ENCODE data around the gene MEPCE. TPM values are rescaled to one million over a fixed set of nuclear protein-coding genes. Genes with fewer than 3 reads are reported as not detected.
"Not testable (repeated sequence)": the region's sequence is repeated elsewhere in the genome, so short reads cannot be mapped to it uniquely, and the experiment has no call there.

MEPCE gene, protein sequence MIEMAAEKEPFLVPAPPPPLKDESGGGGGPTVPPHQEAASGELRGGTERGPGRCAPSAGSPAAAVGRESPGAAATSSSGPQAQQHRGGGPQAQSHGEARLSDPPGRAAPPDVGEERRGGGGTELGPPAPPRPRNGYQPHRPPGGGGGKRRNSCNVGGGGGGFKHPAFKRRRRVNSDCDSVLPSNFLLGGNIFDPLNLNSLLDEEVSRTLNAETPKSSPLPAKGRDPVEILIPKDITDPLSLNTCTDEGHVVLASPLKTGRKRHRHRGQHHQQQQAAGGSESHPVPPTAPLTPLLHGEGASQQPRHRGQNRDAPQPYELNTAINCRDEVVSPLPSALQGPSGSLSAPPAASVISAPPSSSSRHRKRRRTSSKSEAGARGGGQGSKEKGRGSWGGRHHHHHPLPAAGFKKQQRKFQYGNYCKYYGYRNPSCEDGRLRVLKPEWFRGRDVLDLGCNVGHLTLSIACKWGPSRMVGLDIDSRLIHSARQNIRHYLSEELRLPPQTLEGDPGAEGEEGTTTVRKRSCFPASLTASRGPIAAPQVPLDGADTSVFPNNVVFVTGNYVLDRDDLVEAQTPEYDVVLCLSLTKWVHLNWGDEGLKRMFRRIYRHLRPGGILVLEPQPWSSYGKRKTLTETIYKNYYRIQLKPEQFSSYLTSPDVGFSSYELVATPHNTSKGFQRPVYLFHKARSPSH
- total RNA-seq = 10 to 100 TPM; 29.4 to 60.6 (median 44.7) TPM
- 10 to 100 TPM; 30.0 to 48.9 TPM for polyA plus RNA-seq
- long read RNA-seq, donor 1, transcript MEPCE-201 (4 exons, 3,030 nt) = major isoform, 30 of 39 reads
- long read RNA-seq, donor 1, partial matches to known transcripts = 2 of 39 reads
- long read RNA-seq, donor 1, other reads (novel, unspliced or antisense) = 7 of 39 reads
- long read RNA-seq, donor 2, transcript MEPCE-201 (4 exons, 3,030 nt) = major isoform, 5 of 12 reads
- long read RNA-seq, donor 2, partial matches to known transcripts = 7 of 12 reads
- long read RNA-seq, donor 2, other reads (novel, unspliced or antisense) = 0 of 12 reads
- long read RNA-seq, donor 3, transcript MEPCE-201 (4 exons, 3,030 nt) = major isoform, 59 of 70 reads
- long read RNA-seq, donor 3, partial matches to known transcripts = 3 of 70 reads
- long read RNA-seq, donor 3, other reads (novel, unspliced or antisense) = 8 of 70 reads

DNA sequence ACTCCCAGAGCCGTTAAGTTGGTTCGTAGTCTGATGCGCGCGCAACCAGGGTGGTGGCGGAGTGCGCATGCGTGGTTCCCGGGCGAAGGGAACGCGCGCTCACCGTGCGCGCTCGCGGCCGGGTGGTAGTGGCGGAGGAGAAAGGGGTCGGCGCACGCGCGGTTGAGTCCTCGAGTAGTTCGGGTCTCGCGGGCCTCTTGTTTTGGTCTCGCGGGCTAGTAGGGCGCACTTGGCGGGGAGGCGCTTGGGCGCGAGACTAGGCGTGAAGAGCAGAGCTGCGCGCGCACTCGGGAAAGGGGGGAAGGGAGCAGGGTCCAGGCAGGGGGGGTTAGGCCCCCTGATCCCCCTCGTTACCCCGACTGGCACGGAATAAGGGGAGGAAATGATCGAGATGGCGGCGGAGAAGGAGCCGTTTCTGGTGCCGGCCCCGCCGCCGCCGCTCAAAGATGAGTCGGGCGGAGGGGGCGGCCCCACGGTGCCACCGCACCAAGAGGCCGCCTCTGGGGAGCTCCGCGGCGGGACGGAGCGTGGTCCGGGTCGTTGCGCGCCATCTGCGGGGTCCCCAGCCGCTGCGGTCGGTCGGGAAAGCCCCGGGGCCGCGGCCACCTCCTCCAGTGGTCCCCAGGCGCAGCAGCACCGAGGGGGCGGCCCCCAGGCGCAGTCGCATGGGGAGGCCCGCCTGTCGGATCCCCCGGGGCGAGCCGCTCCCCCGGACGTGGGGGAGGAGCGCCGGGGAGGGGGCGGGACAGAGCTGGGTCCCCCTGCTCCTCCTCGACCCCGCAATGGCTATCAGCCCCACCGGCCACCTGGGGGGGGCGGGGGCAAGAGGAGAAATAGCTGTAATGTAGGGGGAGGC lies at the start of gene MEPCE:
MEPCE (plus strand) TSS at position 195 of the 856 bp plus-strand sequence; CDS start at position 383, 188 bp downstream.
- WGBS, 3 donors = 1% methylated on average over 37 to 95 of the region's 95 CpGs
- H3K27ac ChIP-seq = peak within 1 kb of the TSS; percentile 98 to 99
- H3K36me3 ChIP-seq = no peaks in the 10 kb centered on the region
- intact Hi-C loops (cut with DNase I) = loop anchor here in 1 of 4 donors (5.0 kb wide), 1 partner anchor 278 kb away; no protein-coding TSS in a partner anchor
- H3K27me3 ChIP-seq = no peaks in the 10 kb centered on the region
- peak; percentile 98 to 100 (median 98) for DNase-seq
- TF ChIP-seq, protein P1, sequence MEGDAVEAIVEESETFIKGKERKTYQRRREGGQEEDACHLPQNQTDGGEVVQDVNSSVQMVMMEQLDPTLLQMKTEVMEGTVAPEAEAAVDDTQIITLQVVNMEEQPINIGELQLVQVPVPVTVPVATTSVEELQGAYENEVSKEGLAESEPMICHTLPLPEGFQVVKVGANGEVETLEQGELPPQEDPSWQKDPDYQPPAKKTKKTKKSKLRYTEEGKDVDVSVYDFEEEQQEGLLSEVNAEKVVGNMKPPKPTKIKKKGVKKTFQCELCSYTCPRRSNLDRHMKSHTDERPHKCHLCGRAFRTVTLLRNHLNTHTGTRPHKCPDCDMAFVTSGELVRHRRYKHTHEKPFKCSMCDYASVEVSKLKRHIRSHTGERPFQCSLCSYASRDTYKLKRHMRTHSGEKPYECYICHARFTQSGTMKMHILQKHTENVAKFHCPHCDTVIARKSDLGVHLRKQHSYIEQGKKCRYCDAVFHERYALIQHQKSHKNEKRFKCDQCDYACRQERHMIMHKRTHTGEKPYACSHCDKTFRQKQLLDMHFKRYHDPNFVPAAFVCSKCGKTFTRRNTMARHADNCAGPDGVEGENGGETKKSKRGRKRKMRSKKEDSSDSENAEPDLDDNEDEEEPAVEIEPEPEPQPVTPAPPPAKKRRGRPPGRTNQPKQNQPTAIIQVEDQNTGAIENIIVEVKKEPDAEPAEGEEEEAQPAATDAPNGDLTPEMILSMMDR (IDR thresholded peaks at IDR 0.05) = no peak
- TF ChIP-seq EP300 (IDR thresholded peaks at IDR 0.05) (no peak), POLR2A (IDR thresholded peaks at IDR 0.05) (no peak)
- H3K4me3 ChIP-seq = peak within 1 kb of the TSS; percentile 70
- no peaks in the 10 kb centered on the region for H3K9me3 ChIP-seq
- H3K4me1 ChIP-seq (ENCODE audit: insufficient read depth) = peaks cover 14% of the 10 kb centered on the region

DNA sequence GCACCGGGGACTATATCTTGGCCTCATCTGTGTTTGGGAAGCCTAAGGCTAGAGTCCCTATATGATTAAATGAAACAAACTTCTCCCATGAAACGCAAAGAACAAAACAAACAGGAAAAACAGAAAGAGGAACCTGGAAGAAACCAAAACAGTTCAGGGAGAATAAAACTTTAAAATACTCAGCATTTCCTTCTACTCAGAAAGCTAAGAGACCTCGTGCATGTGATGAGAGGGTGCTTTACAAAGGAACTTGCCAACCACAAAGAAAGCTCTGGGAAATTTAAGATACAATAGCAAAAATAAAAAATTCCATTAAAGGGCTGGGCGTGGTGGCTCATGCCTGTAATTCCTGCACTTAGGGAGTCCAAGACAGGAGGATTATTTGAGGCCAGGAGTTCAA lies 49.4 kb upstream of the MEPCE start:
- intact Hi-C loops (cut with DNase I) = no loop called here
- H3K27ac ChIP-seq = no peak overlapping the region
- no peaks in the 10 kb centered on the region for H3K36me3 ChIP-seq
- H3K27me3 ChIP-seq = no peaks in the 10 kb centered on the region
- no peak for TF ChIP-seq EP300 (IDR thresholded peaks at IDR 0.05)
- no peak for TF ChIP-seq POLR2A (IDR thresholded peaks at IDR 0.05)
- TF ChIP-seq, protein P1 (IDR thresholded peaks at IDR 0.05) = no peak
- WGBS, 3 donors = 63 to 67% (median 63%) methylated on average over 4 of the region's 4 CpGs
- no peak overlapping the region for H3K4me3 ChIP-seq
- peaks cover 1% of the 10 kb centered on the region for H3K4me1 ChIP-seq (ENCODE audit: insufficient read depth)
- no peaks in the 10 kb centered on the region for H3K9me3 ChIP-seq
- DNase-seq = no peak

DNA sequence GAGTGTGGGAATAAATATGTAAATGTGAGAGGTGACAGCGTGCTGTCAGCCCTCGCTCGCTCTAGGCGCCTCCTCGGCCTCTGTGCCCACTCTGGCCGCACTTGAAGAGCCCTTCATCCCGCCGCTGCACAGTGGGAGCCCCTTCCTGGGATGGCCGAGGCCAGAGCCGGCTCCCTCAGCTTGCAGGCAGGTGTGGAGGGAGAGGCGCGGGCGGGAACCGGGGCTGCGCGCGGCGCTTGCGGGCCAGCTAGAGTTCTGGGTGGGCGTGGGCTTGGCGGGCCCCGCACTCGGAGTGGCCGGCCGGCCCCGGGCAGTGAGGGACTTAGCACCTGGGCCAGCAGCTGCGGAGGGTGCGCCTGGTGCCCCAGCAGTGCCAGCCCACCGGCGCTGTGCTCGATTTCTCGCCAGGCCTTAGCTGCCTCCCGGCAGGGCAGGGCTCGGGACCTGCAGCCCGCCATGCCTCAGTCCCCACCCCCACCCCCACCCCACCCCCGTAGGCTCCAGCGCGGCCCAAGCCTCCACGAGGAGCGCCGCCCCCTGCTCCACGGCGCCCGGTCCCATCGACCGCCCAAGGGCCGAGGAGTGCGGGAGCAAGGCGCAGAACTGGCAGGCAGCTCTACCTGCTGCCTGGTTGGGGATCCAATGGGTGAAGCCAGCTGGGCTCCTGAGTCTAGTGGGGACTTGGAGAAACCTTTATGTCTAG lies 47.9 kb upstream of the MEPCE start:
- 78 to 83% (median 79%) methylated on average over 32 to 49 of the region's 49 CpGs for WGBS, 3 donors
- H3K36me3 ChIP-seq; H3K27ac ChIP-seq; intact Hi-C loops (cut with DNase I); H3K4me1 ChIP-seq (ENCODE audit: insufficient read depth); DNase-seq; H3K27me3 ChIP-seq; H3K9me3 ChIP-seq; H3K4me3 ChIP-seq: not testable (repeated sequence)

DNA sequence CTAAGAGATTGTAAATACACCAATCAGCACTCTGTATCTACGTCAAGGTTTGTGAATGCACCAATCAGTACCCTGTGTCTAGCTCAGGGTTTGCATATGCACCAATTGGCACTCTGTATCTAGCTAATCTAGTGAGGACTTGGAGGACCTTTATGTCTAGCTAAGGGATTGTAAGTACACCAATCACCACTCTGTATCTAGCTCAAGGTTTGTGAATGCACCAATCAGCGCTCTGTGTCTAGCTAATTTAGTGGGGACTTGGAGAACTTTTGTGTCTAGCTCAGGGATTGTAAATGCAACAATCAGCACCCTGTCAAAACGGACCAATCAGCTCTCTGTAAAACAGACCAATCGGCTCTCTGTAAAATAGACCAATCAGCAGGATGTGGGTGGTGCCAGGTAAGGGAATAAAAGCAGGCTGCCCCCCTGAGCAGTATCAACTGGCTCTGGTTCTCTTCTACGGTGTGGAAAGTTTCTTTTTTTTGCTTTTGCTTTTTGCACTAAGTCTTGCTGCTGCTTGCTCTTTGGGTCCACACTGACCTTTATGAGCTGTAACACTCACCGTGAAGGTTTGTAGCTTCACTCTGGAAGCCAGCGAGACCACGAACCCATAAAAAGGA lies 47.3 kb upstream of the MEPCE start:
- DNase-seq; H3K27ac ChIP-seq; H3K4me3 ChIP-seq; H3K27me3 ChIP-seq; H3K9me3 ChIP-seq; intact Hi-C loops (cut with DNase I); H3K4me1 ChIP-seq (ENCODE audit: insufficient read depth); H3K36me3 ChIP-seq: not testable (repeated sequence)
- WGBS, 3 donors = 80 to 84% (median 83%) methylated on average over 8 of the region's 8 CpGs
